Liver (tissue), 9 donors: ENCODE measurements around the gene COPS2. TPM values are rescaled to one million over a fixed set of nuclear protein-coding genes. Genes with fewer than 3 reads are reported as not detected.

ENCODE experiments used
- DNase-seq: peaks from one replicate; pipeline ENCODE4 v3.0.0-alpha.2; 2017; ENCODE audit warnings: low spot score
- H3K27ac ChIP-seq, 2 donors: one replicate each; pipeline ENCODE4 v1.7.0; 2013; ENCODE audit warnings: inconsistent platforms in 2 of 2, low read length in 2 of 2, control low read depth in 1 of 2, low read depth in 1 of 2, mild to moderate bottlenecking in 1 of 2
- H3K27me3 ChIP-seq, 4 donors: one replicate each; pipeline versions ENCODE4 v1.6.1 to v1.7.0; 2013; ENCODE audit warnings: low read length in 3 of 4, inconsistent platforms in 1 of 4, mild to moderate bottlenecking in 1 of 4, moderate library complexity in 1 of 4; ENCODE audit not compliant: control insufficient read depth in 4 of 4, insufficient read depth in 4 of 4
- H3K36me3 ChIP-seq, 4 donors: one replicate each; pipeline versions ENCODE4 v1.6.1 to v1.7.0; 2013; ENCODE audit warnings: low read length in 3 of 4, mild to moderate bottlenecking in 3 of 4, low read depth in 1 of 4, moderate library complexity in 1 of 4; ENCODE audit not compliant: control insufficient read depth in 4 of 4, insufficient read depth in 3 of 4
- H3K4me1 ChIP-seq, 4 donors: one replicate each; pipeline versions ENCODE4 v1.6.1 to v1.7.0; 2013; ENCODE audit warnings: low read length in 3 of 4, mild to moderate bottlenecking in 3 of 4, moderate library complexity in 1 of 4; ENCODE audit not compliant: control insufficient read depth in 4 of 4, insufficient read depth in 4 of 4
- H3K4me3 ChIP-seq, 3 donors: one replicate each; pipeline versions ENCODE4 v1.6.1 to v1.7.0; 2013; ENCODE audit warnings: low read length in 3 of 3, control low read depth in 1 of 3, low read depth in 1 of 3, mild to moderate bottlenecking in 1 of 3
- H3K9ac ChIP-seq, 2 donors: one replicate each; pipeline ENCODE4 v1.7.0; 2013; ENCODE audit warnings: low read length in 2 of 2, mild to moderate bottlenecking in 2 of 2, moderate library complexity in 2 of 2, control low read depth in 1 of 2, low read depth in 1 of 2
- H3K9me3 ChIP-seq, 4 donors: one replicate each; pipeline versions ENCODE4 v1.6.1 to v1.7.0; 2013; ENCODE audit warnings: low read length in 3 of 4; ENCODE audit not compliant: control insufficient read depth in 4 of 4
- ATF3 ChIP-seq: IDR thresholded peaks from 2 replicates; pipeline ENCODE4 v1.6.1; 2016; ENCODE audit warnings: antibody characterized with exemption
- EGR1 ChIP-seq, 2 donors: IDR thresholded peaks; 2 replicates each; pipeline ENCODE4 v1.6.1; 2016 to 2018; ENCODE audit warnings: antibody characterized with exemption in 2 of 2, low read depth in 2 of 2
- FOXA1 ChIP-seq: IDR thresholded peaks from 2 replicates; pipeline ENCODE4 v1.6.1; 2016; ENCODE audit warnings: antibody characterized with exemption
- FOXA2 ChIP-seq: IDR thresholded peaks from 2 replicates; pipeline ENCODE4 v1.6.1; 2016; ENCODE audit warnings: antibody characterized with exemption
- GABPA ChIP-seq, 2 donors: IDR thresholded peaks in 1 of 2; conservative IDR thresholded peaks in 1 of 2; 2 replicates each; pipeline ENCODE4 v1.6.1; 2016; ENCODE audit warnings: antibody characterized with exemption in 2 of 2, mild to moderate bottlenecking in 1 of 2, moderate library complexity in 1 of 2
- HNF4A ChIP-seq, 2 donors: conservative IDR thresholded peaks; 2 replicates each; pipeline ENCODE4 v1.6.1; 2016; ENCODE audit warnings: antibody characterized with exemption in 2 of 2, mild to moderate bottlenecking in 2 of 2
- HNF4G ChIP-seq: IDR thresholded peaks from 2 replicates; pipeline ENCODE4 v1.6.1; 2016; ENCODE audit warnings: antibody characterized with exemption
- JUND ChIP-seq, 2 donors: IDR thresholded peaks; 2 replicates each; pipeline ENCODE4 v1.6.1; 2016; ENCODE audit warnings: antibody characterized with exemption in 2 of 2
- MAX ChIP-seq: IDR thresholded peaks from 2 replicates; pipeline ENCODE4 v1.6.1; 2016; ENCODE audit warnings: antibody characterized with exemption
- NR2F2 ChIP-seq: IDR thresholded peaks from 2 replicates; pipeline ENCODE4 v1.6.1; 2016; ENCODE audit warnings: antibody characterized with exemption
- RAD21 ChIP-seq, 2 donors: IDR thresholded peaks; 2 replicates each; pipeline ENCODE4 v1.6.1; 2016; ENCODE audit warnings: antibody characterized with exemption in 2 of 2, mild to moderate bottlenecking in 2 of 2
- SP1 ChIP-seq: IDR thresholded peaks from 2 replicates; pipeline ENCODE4 v1.6.1; 2018; ENCODE audit warnings: antibody characterized with exemption, mild to moderate bottlenecking
- TAF1 ChIP-seq: conservative IDR thresholded peaks from 2 replicates; pipeline ENCODE4 v1.6.1; 2016; ENCODE audit warnings: antibody characterized with exemption, mild to moderate bottlenecking
- YY1 ChIP-seq: IDR thresholded peaks from 2 replicates; pipeline ENCODE4 v1.6.1; 2016; ENCODE audit warnings: antibody characterized with exemption, mild to moderate bottlenecking
- WGBS: extraction: QIAGEN DNeasy Blood & Tissue Kit; methylation state at CpG from one replicate; pipeline ENCODE4 v1.1.7; 2013; 5-methylcytosine and 5-hydroxymethylcytosine counted together
- polyA plus RNA-seq, 2 donors: library from polyadenylated mRNA; stranded (reverse) in 1 of 2; unstranded in 1 of 2; fragments of 200-250 nt in 1 of 2; fragments of >200 nt in 1 of 2; fragmentation: Nextera tagmentation in 1 of 2; extraction: Ambion mirVana in 1 of 2; gene quantifications; one replicate each; pipeline versions ENCODE4 v1.2.1 to v1.2.3, GENCODE V29; 2013 to 2015
- total RNA-seq, 2 donors: library from RNA; depleted of rRNA; stranded (reverse); fragments of >200 nt; gene quantifications; one replicate each; pipeline ENCODE4 v1.2.3, GENCODE V29; 2014
- TF ChIP-seq, protein P1 (sequence below): IDR thresholded peaks from 2 replicates; pipeline ENCODE4 v1.6.1; 2016; ENCODE audit warnings: antibody characterized with exemption, mild to moderate bottlenecking
- donor health status: healthy.
- donor health status: healthy.
- donor health status: healthy.
- donor health status: healthy.
- donor health status: healthy.

Gene COPS2
- total and polyA plus RNA-seq, 4 donors = 14.0 to 36.0 (median 25.5) TPM

- Histone ChIP-seq H3K27ac (no peak overlapping the region), H3K9me3 (no peaks in the 10 kb centered on the region), H3K36me3 (no peaks in the 10 kb centered on the region), H3K4me1 (peaks cover 3 to 30% (median 24%) of the 10 kb centered on the region in 4 donors), H3K9ac (no peak overlapping the region), H3K4me3 (no peak overlapping the region), H3K27me3 (no peaks in the 10 kb centered on the region)
- no peak for DNase-seq
- 94% methylated on average over 9 of the region's 9 CpGs for WGBS
- TF ChIP-seq RAD21 (IDR thresholded peaks at IDR 0.05) (no peak), FOXA1 (no peak), SP1 (no peak), FOXA2 (no peak)
Observed at GRCh38 chr15:49152552-49153312, 2.7 kb downstream of the COPS2 start.

GRCh38 chr15:49151831-49152230 lies 3.6 kb downstream of the COPS2 start:
- Histone ChIP-seq H3K27ac (no peak overlapping the region), H3K9ac (no peak overlapping the region), H3K4me3 (no peak overlapping the region), H3K36me3 (no peaks in the 10 kb centered on the region), H3K4me1 (peaks cover 3 to 31% (median 22%) of the 10 kb centered on the region in 4 donors), H3K9me3 (no peaks in the 10 kb centered on the region), H3K27me3 (no peaks in the 10 kb centered on the region)
- 85% methylated on average over 3 of the region's 3 CpGs for WGBS
- no peak for DNase-seq
- TF ChIP-seq GABPA (IDR thresholded peaks at IDR 0.05 in 1 of 2, conservative IDR thresholded peaks at IDR 0.05 in 1 of 2) (no peak), HNF4G (no peak), EGR1 (IDR thresholded peaks at IDR 0.05; ENCODE audit: low read depth in 2 of 2) (no peak), MAX (no peak), YY1 (no peak), TAF1 (no peak), HNF4A (conservative IDR thresholded peaks at IDR 0.05) (no peak), FOXA2 (no peak), SP1 (no peak), RAD21 (IDR thresholded peaks at IDR 0.05) (no peak), NR2F2 (no peak), ATF3 (no peak)
- TF ChIP-seq, protein P1, sequence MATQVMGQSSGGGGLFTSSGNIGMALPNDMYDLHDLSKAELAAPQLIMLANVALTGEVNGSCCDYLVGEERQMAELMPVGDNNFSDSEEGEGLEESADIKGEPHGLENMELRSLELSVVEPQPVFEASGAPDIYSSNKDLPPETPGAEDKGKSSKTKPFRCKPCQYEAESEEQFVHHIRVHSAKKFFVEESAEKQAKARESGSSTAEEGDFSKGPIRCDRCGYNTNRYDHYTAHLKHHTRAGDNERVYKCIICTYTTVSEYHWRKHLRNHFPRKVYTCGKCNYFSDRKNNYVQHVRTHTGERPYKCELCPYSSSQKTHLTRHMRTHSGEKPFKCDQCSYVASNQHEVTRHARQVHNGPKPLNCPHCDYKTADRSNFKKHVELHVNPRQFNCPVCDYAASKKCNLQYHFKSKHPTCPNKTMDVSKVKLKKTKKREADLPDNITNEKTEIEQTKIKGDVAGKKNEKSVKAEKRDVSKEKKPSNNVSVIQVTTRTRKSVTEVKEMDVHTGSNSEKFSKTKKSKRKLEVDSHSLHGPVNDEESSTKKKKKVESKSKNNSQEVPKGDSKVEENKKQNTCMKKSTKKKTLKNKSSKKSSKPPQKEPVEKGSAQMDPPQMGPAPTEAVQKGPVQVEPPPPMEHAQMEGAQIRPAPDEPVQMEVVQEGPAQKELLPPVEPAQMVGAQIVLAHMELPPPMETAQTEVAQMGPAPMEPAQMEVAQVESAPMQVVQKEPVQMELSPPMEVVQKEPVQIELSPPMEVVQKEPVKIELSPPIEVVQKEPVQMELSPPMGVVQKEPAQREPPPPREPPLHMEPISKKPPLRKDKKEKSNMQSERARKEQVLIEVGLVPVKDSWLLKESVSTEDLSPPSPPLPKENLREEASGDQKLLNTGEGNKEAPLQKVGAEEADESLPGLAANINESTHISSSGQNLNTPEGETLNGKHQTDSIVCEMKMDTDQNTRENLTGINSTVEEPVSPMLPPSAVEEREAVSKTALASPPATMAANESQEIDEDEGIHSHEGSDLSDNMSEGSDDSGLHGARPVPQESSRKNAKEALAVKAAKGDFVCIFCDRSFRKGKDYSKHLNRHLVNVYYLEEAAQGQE = no peak

DNA sequence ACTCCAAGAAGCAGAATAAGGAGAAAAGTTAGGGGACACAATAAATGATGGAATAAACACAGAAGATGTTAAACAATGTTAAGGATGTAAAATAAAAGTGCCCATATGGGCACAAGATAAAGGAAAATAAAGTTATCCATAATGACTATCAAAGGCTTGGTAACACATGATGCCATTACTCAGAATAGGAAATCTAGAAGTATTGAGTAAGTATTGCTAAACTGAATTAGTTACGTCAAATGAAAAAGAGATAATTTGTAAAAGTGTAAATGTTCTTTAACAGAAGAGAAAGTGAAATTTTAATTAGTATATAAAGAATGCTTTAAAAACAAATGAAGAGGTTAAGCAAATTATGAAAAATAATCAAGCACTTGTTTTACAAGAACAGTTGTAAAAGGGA lies 6.7 kb downstream of the COPS2 start:
- Histone ChIP-seq H3K36me3 (no peaks in the 10 kb centered on the region), H3K9ac (no peak overlapping the region), H3K27me3 (no peaks in the 10 kb centered on the region), H3K4me1 (peaks cover 2 to 17% (median 12%) of the 10 kb centered on the region in 4 donors), H3K4me3 (no peak overlapping the region), H3K9me3 (no peaks in the 10 kb centered on the region), H3K27ac (no peak overlapping the region)
- TF ChIP-seq RAD21 (IDR thresholded peaks at IDR 0.05) = no peak
- TF ChIP-seq EGR1 (IDR thresholded peaks at IDR 0.05; ENCODE audit: low read depth in 2 of 2) = no peak
- no peak for TF ChIP-seq JUND (IDR thresholded peaks at IDR 0.05)
- no peak for TF ChIP-seq NR2F2
- TF ChIP-seq TAF1 = no peak
- TF ChIP-seq HNF4A (conservative IDR thresholded peaks at IDR 0.05) = no peak
- no peak for TF ChIP-seq ATF3
- DNase-seq = no peak
- WGBS = 77% methylated on average over 1 of the region's 1 CpG
